ENCODE results near the gene CLDN20.
"Not testable (repeated sequence)": the region's sequence is repeated elsewhere in the genome, so short reads cannot be mapped to it uniquely, and the experiment has no call there.

Gene CLDN20

DNA sequence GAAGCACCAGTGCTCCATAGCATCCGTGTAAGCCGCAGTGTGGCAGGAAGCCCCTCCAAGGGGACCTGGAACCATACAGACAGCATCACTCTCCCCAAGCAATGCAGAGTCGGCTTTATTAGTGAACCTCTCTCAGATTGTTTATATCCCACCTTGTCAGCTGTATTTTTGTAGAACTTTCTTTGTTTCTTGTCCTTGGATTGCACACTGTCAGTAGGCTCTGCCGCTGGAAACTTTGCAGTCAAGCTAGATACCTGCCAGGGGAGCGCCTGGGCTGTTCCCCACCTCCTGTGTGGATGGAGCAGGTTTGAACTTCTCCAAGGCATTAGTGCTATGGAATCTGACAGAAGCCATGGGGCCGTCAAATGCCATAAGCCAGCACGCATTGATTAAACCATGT lies 18.6 kb upstream of the CLDN20 start:
- no peak for DNase-seq (ENCODE audit: low read depth)

GRCh38 chr6:155245831-155246230 lies 18.0 kb upstream of the CLDN20 start:
- DNase-seq (ENCODE audit: low read depth) = no peak

DNA sequence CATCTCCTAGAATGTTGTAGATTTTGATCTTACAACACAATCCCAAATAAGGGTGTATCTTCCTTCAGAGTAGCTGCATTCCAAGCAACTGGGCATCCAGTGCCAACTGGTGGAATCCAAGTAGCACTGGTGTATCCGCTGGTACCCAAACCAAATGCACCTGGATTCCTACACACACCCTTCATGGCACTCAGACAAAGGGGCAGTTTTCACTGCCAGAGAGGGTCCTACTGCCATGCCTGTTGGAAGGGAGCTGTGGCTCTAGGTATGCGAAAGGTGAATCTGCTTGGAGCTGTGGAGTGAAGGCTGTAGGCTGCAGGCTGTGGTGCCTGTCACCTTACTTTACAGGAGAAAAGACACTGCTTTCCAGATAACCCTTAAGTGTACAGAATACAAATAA lies 17.0 kb upstream of the CLDN20 start:
- no peak for DNase-seq (ENCODE audit: low read depth)

- DNase-seq (ENCODE audit: low read depth) = no peak
Observed at GRCh38 chr6:155247618-155248007, 16.2 kb upstream of the CLDN20 start.

- DNase-seq (ENCODE audit: low read depth) = no peak
Observed at GRCh38 chr6:155248008-155249001, 15.5 kb upstream of the CLDN20 start.

GRCh38 chr6:155250701-155251381 lies 13.0 kb upstream of the CLDN20 start:
- no peak for DNase-seq (ENCODE audit: low read depth)

GRCh38 chr6:155252581-155252980 lies 11.2 kb upstream of the CLDN20 start:
- DNase-seq (ENCODE audit: low read depth) = no peak

GRCh38 chr6:155253337-155253736 lies 10.5 kb upstream of the CLDN20 start:
- DNase-seq (ENCODE audit: low read depth) = no peak

DNA sequence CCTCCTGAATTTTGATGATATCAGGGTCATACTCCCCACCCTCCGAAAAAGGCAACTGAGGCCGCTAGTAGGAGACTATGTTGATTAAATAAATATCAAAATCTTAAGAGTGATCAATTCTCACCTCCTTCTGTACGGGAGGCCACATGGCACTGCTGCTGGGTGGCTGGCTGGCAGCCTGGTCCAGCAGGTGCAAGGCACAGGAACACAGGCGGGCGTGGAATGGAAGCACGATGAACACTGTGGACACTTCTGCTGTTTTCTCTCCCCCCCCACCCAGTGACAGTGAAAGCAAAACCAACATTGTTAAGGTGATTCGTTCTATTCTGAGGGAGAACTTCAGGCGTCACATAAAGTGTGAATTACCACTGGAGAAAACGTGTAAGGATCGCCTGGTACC lies 9.7 kb upstream of the CLDN20 start:
- DNase-seq (ENCODE audit: low read depth) = no peak

DNA sequence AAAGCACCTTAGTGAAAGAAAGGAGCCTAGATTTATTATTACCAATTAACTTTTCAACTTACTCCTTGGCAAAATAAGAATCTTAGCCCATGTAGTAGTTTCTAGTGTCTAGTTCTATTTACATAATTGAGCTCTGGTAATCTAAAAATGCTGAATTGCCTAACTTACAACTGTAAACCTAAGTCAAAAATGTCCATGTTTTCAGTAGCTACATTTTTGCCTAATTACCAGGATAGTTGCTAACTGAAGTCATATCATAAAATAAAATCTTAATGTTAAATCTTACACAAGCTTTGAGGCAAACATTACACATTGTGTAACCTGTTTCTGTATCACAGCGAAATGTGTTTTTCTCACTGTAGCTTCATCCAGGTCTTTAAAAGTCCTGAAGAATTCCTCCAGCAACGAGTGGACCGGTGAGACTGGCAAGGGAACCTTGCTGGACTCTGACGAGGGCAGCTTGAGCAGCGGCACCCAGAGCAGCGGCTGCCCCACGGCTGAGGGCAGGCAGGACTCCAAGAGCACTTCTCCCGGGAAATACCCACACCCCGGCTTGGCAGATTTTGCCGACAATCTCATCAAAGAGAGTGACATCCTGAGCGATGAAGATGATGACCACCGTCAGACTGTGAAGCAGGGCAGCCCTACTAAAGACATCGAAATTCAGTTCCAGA lies 7.6 kb upstream of the CLDN20 start:
- DNase-seq (ENCODE audit: low read depth) = no peak

DNA sequence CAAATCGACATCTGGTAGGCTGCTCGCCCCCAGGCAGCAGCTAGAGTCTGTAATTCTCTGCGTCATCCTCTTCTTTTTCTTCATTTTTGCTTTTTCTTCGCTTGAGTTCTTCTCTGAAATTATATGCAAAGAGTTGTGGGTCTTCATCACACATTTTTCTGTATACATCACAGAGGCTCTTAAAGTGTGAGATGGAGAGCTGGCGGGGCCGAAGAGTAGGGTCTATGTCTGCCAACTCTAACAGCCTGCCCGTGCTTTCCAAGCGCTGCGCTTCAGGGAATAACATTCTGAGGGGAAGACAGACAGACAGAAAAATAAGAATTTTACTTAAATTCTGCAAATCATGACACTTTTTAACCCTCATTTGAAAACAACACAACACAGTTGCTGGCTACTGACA lies 6.0 kb upstream of the CLDN20 start:
- no peak for DNase-seq (ENCODE audit: low read depth)

DNA sequence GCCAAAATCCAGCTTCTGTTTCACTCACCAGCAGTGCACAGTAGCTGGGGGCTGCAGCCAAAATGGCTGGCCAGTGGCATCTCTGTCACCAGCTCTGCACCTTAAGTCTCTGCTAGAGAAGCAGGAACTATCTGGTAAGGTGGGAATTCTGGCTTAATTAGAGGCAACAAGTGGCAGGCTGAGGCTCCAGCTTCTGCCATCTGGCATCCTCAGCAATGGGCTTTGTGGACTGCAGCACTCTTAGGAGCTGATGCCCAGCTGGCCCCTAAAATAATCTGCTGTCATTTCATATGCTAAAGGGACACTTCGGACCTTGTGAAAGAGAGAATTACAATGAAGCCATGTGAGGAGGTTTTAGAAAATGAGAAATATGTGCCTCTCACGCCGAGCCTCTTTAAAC lies 4.6 kb upstream of the CLDN20 start:
- DNase-seq (ENCODE audit: low read depth) = no peak

DNA sequence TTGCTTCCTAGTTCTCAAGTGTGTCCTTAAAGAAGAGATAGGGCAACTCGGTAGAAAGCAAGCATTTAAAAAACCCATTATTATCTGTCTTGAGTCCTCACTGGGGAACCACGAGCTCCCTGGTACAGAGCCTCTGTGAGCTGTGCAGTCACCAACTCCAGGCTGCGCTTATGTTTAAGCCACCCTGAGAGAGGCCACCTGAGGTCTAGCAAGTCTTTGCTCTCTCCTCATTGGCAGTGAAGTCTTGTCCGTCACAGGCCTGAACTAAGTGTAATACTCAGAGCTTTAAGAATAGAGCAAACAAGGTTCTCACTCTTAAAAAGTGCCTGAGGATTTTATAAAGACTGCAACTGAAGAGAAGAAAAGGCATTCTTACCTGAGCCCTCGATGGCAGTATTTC lies 3.9 kb upstream of the CLDN20 start:
- no peak for DNase-seq (ENCODE audit: low read depth)

DNA sequence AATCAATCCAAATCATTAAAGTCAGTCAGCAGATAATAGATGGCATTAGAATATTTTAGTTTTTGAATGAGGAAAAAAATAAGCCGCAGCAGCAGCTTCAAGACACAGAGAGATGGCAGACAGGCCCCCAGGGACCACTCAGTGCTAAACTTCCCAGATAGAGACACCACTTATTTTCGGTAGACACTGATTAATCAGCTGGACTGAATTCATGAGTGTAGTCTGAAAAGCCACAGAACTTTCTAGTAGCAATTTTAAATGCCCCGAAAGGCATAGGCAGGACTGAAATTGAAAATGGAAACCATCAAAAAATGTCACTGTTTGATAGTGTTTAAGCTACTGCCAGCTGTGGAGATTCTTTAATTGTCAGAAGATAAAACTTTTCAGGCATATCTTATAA lies 3.1 kb upstream of the CLDN20 start:
- no peak for DNase-seq (ENCODE audit: low read depth)

DNA sequence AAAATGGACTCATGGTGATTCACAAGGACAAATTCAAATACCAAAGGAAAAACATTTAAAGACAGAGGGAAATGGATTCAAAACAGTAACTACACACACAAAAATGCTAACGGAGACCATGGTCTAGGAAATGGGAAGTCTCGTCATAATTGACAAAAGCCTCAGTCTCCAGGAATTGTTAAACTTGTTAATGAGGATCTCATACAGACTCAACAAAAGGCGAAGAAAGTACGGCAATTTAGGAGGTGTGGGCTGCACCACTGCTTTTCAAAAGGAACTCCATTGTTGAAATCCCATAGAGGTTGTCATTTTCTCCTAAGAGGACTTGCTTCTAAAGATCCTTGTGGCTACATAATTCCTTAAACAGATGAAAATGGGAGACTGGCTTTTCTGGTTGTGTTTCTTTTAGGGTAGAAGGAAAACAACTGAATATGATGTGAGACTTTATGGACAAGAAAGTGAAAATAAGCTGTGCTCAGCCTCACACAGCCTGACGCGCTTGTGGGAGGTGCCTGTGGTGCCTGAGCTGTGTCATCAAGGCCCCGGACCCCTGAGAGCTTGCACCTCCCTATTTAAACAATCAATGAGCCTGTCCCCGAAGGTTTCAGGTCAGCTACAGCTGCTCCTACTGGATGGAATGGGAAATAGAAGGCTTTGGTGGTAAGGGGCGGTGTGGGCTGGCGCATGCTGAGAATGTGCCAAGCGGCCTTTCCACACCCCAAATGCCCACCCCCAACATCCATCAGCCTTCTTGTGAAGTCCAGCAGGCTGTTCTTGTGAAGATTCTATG lies 2.5 kb upstream of the CLDN20 start:
- DNase-seq (ENCODE audit: low read depth) = no peak

DNA sequence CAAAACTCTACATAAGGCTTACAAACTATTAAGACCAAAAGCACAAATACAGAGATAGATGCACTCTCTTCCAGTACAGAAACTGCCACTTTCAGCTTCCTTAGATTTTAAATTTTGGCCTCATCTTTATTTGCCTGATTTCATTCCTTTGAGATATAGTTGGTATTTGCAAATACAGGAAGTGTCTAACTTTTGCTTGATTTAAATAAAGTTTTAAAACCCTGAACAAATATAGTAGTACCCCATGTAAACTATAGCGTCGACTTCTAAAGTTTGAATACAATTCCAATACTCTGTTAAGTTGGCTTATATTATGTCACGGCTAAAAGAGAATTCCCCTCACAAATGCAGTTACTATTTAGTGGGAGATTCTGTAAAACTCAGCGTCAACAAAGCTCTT lies 1.2 kb upstream of the CLDN20 start:
- no peak for DNase-seq (ENCODE audit: low read depth)

DNA sequence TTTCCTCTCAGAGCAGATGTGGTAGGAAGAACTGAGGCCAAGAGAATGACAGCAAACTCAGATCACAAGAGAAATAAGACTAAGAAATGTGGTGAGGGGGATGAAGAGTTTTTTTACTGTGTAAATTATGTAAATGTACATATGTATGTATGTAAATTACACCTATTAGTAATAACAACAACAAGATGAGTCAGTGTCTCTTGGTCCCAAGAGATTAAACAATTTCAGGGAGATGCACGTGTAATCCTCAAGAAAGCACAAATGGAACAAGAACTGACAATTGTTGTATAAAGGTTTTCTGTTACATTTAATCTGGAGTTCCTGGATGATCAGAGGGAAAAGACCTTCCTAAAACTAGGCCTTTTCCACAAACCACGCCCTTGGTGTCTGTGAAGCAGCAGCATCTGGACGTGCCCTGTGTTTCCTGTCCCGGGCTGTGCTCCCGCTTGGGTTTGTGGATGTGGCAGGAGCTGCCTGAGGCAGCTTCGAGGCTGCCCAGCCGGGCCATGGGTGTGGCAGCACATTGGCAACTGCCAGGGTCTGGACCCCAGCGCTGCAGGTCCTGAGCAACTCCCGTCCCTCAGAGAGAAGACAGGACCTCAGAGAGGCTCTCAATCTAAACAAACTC lies 994 bp downstream of the CLDN20 start:
- DNase-seq (ENCODE audit: low read depth) = no peak

DNA sequence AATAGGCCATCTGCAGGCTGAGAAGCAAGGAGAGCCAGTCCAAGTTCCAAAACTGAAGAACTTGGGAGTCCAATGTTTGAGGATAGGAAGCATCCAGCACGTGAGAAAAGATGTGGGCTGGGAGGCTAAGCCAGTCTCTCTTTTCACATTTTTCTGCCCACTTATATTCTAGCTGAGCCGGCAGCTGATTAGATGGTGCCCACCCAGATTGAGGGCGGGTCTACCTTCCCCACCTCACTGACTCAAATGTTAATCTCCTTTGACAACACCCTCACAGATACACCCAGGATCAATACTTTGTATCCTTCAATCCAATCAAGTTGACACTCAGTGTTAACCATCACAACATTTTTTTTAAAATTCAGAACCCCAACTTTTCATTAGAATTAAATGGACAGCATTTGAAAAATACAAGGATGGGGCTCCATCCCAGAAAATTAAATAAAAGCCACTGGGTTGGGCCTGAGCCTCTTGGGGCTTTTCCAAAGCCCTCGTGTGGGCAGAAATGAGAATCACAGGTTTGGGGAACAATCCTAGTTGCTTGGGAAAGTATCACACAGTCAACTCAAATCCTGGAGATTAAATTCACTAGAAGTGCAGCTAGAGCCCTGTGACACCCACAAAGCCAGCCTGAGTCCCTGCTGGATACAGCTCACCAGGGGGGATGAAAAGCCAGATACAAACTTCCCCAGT lies 2.2 kb downstream of the CLDN20 start:
- no peak for DNase-seq (ENCODE audit: low read depth)

GRCh38 chr6:155267411-155267810 lies 3.6 kb downstream of the CLDN20 start:
- DNase-seq (ENCODE audit: low read depth) = no peak

- DNase-seq (ENCODE audit: low read depth) = not testable (repeated sequence)
Observed at GRCh38 chr6:155268088-155268867, 4.5 kb downstream of the CLDN20 start.
